Nephron (organoid): ENCODE results near the gene BCAS2.
"Not testable (repeated sequence)": the region's sequence is repeated elsewhere in the genome, so short reads cannot be mapped to it uniquely, and the experiment has no call there.

Experiments used
- H3K27ac Mint-ChIP-seq, 3 experiments: 2 replicates each; pipeline ENCODE4 v1.8.0; 2020; ENCODE audit warnings: mixed read lengths in 3 of 3, mild to moderate bottlenecking in 2 of 3, moderate library complexity in 1 of 3
- H3K27me3 Mint-ChIP-seq: 2 replicates; pipeline ENCODE4 v1.8.0; 2021; ENCODE audit warnings: low read depth, mild to moderate bottlenecking, moderate library complexity, mixed read lengths
- H3K36me3 Mint-ChIP-seq: 2 replicates; pipeline ENCODE4 v1.8.0; 2020; ENCODE audit warnings: low read depth, mixed read lengths
- H3K4me1 Mint-ChIP-seq: 2 replicates; pipeline ENCODE4 v1.8.0; 2020; ENCODE audit warnings: mixed read lengths
- H3K4me3 Mint-ChIP-seq, 3 experiments: 2 replicates each; pipeline ENCODE4 v1.8.0; 2020; ENCODE audit warnings: mild to moderate bottlenecking in 3 of 3, mixed read lengths in 3 of 3, moderate library complexity in 2 of 3
- H3K9me3 Mint-ChIP-seq: 2 replicates; pipeline ENCODE4 v1.8.0; 2020; ENCODE audit warnings: mixed read lengths
- CTCF ChIP-seq, 3 experiments: fragments of 200-600 bp; sonication (generic); IDR thresholded peaks; one replicate each; pipeline ENCODE4 v1.5.0; 2021; ENCODE audit warnings: antibody characterized with exemption in 3 of 3; ENCODE audit not compliant: unreplicated experiment in 3 of 3

The BCAS2 gene

GRCh38 chr1:114585231-114585630 is 3.8 kb upstream of the BCAS2 start:
- Mint-ChIP-seq H3K27ac (peak overlapping the region in 2 of 3 experiments; percentile 72 to 89), H3K36me3 (peaks cover 4% of the 10 kb centered on the region), H3K4me1 (peaks cover 23% of the 10 kb centered on the region), H3K27me3 (no peaks in the 10 kb centered on the region), H3K9me3 (no peaks in the 10 kb centered on the region), H3K4me3 (no peak overlapping the region)
- no peak for TF ChIP-seq CTCF (IDR thresholded peaks at IDR 0.05; ENCODE audit: unreplicated experiment in 3 of 3)

GRCh38 chr1:114574365-114574764 is 7.0 kb downstream of the BCAS2 start:
- Mint-ChIP-seq H3K27ac (no peak overlapping the region), H3K36me3 (peaks cover 71% of the 10 kb centered on the region), H3K4me3 (no peak overlapping the region), H3K4me1 (peaks cover 5% of the 10 kb centered on the region), H3K9me3 (no peaks in the 10 kb centered on the region), H3K27me3 (no peaks in the 10 kb centered on the region)
- no peak for TF ChIP-seq CTCF (IDR thresholded peaks at IDR 0.05; ENCODE audit: unreplicated experiment in 3 of 3)

- Mint-ChIP-seq H3K4me1 (no peaks in the 10 kb centered on the region), H3K9me3 (no peaks in the 10 kb centered on the region), H3K27me3 (no peaks in the 10 kb centered on the region), H3K27ac (no peak overlapping the region), H3K4me3 (no peak overlapping the region), H3K36me3 (peaks cover 50% of the 10 kb centered on the region)
- TF ChIP-seq CTCF (IDR thresholded peaks at IDR 0.05; ENCODE audit: unreplicated experiment in 3 of 3) = no peak
Measured at GRCh38 chr1:114564141-114564540, 17.3 kb downstream of the BCAS2 start.

- peaks cover 39% of the 10 kb centered on the region for H3K36me3 Mint-ChIP-seq
- not testable (repeated sequence) for H3K4me1 Mint-ChIP-seq, H3K9me3 Mint-ChIP-seq, H3K27me3 Mint-ChIP-seq, H3K27ac Mint-ChIP-seq, H3K4me3 Mint-ChIP-seq
Measured at GRCh38 chr1:114562978-114563510, 18.4 kb downstream of the BCAS2 start.

GRCh38 chr1:114561333-114561732 is 20.1 kb downstream of the BCAS2 start:
- no peak overlapping the region for H3K4me3 Mint-ChIP-seq

GRCh38 chr1:114559356-114559755 is 22.1 kb downstream of the BCAS2 start:
- Mint-ChIP-seq H3K27ac (no peak overlapping the region), H3K27me3 (no peaks in the 10 kb centered on the region), H3K36me3 (peaks cover 4% of the 10 kb centered on the region), H3K4me1 (no peaks in the 10 kb centered on the region), H3K4me3 (no peak overlapping the region), H3K9me3 (no peaks in the 10 kb centered on the region)
- TF ChIP-seq CTCF (IDR thresholded peaks at IDR 0.05; ENCODE audit: unreplicated experiment in 3 of 3) = no peak

More at GRCh38 chr1:114561333-114561732, 20.1 kb downstream of the BCAS2 start:
- no peak for TF ChIP-seq CTCF (IDR thresholded peaks at IDR 0.05; ENCODE audit: unreplicated experiment in 3 of 3)
- Mint-ChIP-seq H3K36me3 (peaks cover 23% of the 10 kb centered on the region), H3K27me3 (no peaks in the 10 kb centered on the region), H3K4me1 (no peaks in the 10 kb centered on the region), H3K9me3 (no peaks in the 10 kb centered on the region), H3K27ac (no peak overlapping the region)
